GM12878 (cell line): ENCODE results near the gene VGLL4. TPM values are rescaled to one million over a fixed set of nuclear protein-coding genes. Genes with fewer than 3 reads are reported as not detected.

Experiments
- ATAC-seq: fragments of 200-7000 bp; cut with Tn5 transposase; 3 replicates; pipeline ENCODE4 v1.9.1; 2020; ENCODE audit warnings: mild to moderate bottlenecking, moderate library complexity
- BruUV-seq: library from RNA; stranded (reverse); fragments of 400-500 nt; replicated peaks from 2 replicates; lab custom pipeline; 2021; lab: Mats Ljungman, UMichigan
- CTCF ChIA-PET: fragments of 300-600 bp; sonication (Branson Sonifier 250); formaldehyde crosslinking; extraction: SDS; loops from one replicate; lab custom pipeline; 2021; ENCODE audit warnings: inconsistent platforms; lab: Yijun Ruan, JAX
- POLR2A ChIA-PET: fragments of 350-600 bp; formaldehyde crosslinking; extraction: SDS; loops from one replicate; lab custom pipeline; 2021; ENCODE audit warnings: inconsistent platforms; lab: Charles Lee
- RAD21 ChIA-PET: fragments of 300-600 bp; sonication (Branson Sonifier 250); formaldehyde crosslinking; loops from one replicate; lab custom pipeline; 2023; ENCODE audit warnings: antibody characterized with exemption; ENCODE audit not compliant: unreplicated experiment; lab: Charles Lee
- SMC1A ChIA-PET: fragments of 300-600 bp; sonication (Branson Sonifier 250); formaldehyde crosslinking; loops from one replicate; lab custom pipeline; 2023; ENCODE audit not compliant: unreplicated experiment, uncharacterized antibody; lab: Charles Lee
- DNase-seq: peaks from one replicate; pipeline ENCODE4 v3.0.0-alpha.2; 2011; ENCODE audit warnings: low read depth, low spot score
- FAIRE-seq: peaks from 3 replicates; lab custom pipeline; 2011; peaks lifted over from hg19 to GRCh38; lab: Jason Lieb, UNC
- H2AFZ ChIP-seq: 2 replicates; pipeline ENCODE4 v1.6.0; 2011; ENCODE audit warnings: low read depth, low read length, control low read depth; ENCODE audit not compliant: control insufficient read depth
- H3K27ac ChIP-seq: 2 replicates; pipeline ENCODE4 v1.5.1; 2011; ENCODE audit warnings: control low read depth; ENCODE audit not compliant: control insufficient read depth, insufficient read depth
- H3K27me3 ChIP-seq, 2 experiments: replicated peaks in 1 of 2; 2 replicates each; pipeline versions ENCODE4 v1.6.0 to v1.6.1; 2011; ENCODE audit warnings: low read length in 1 of 2; ENCODE audit not compliant: control insufficient read depth in 2 of 2, insufficient read depth in 2 of 2
- H3K36me3 ChIP-seq, 2 experiments: 2 replicates each; pipeline ENCODE4 v1.5.1; 2011; ENCODE audit warnings: low read length in 1 of 2; ENCODE audit not compliant: control insufficient read depth in 2 of 2, insufficient read depth in 2 of 2
- H3K4me1 ChIP-seq: 2 replicates; pipeline ENCODE4 v1.6.1; 2011; ENCODE audit warnings: mild to moderate bottlenecking, low read length, moderate library complexity, mixed read lengths; ENCODE audit not compliant: control insufficient read depth, insufficient read depth
- H3K4me2 ChIP-seq: 2 replicates; pipeline ENCODE4 v1.6.0; 2011; ENCODE audit warnings: control low read depth; ENCODE audit not compliant: control insufficient read depth, insufficient read depth
- H3K4me3 ChIP-seq: fragments of 200-600 bp; sonication (generic); 2 replicates; pipeline ENCODE4 v1.5.1; 2016
- H3K79me2 ChIP-seq: 2 replicates; pipeline ENCODE4 v1.6.0; 2011; ENCODE audit warnings: low read length; ENCODE audit not compliant: control insufficient read depth, insufficient read depth
- H3K9ac ChIP-seq: 2 replicates; pipeline ENCODE4 v1.8.0; 2011; ENCODE audit warnings: low read length, control low read depth, mixed read lengths; ENCODE audit not compliant: control insufficient read depth, insufficient read depth
- H3K9me3 ChIP-seq: replicated peaks from 3 replicates; pipeline ENCODE4 v1.5.1; 2011; ENCODE audit warnings: mild to moderate bottlenecking, low read length; ENCODE audit not compliant: control insufficient read depth, insufficient read depth
- H4K20me1 ChIP-seq: 2 replicates; pipeline ENCODE4 v1.6.0; 2011; ENCODE audit not compliant: control insufficient read depth, insufficient read depth
- GABPA ChIP-seq: IDR thresholded peaks from 2 replicates; pipeline ENCODE4 v1.6.1; 2014; ENCODE audit warnings: antibody characterized with exemption, low read depth, mild to moderate bottlenecking, inconsistent platforms
- HDAC2 ChIP-seq: fragments of 200-600 bp; sonication (generic); IDR thresholded peaks from 2 replicates; pipeline ENCODE4 v1.6.1; 2017
- POU2F2 ChIP-seq: IDR thresholded peaks from 3 replicates; pipeline ENCODE4 v1.6.1; 2011; ENCODE audit warnings: low read depth, mild to moderate bottlenecking, low read length, borderline replicate concordance
- STAT1 ChIP-seq: fragments of 450-650 bp; conservative IDR thresholded peaks from 2 replicates; pipeline ENCODE4 v1.6.1; 2014; ENCODE audit warnings: antibody characterized with exemption, mild to moderate bottlenecking
- WGBS: methylation state at CpG from one replicate; pipeline ENCODE4 v1.1.6; 2016; ENCODE audit warnings: low lambda C conversion rate; ENCODE audit not compliant: insufficient replicate concordance, insufficient coverage; ENCODE audit errors: missing lambda C conversion rate; 5-methylcytosine and 5-hydroxymethylcytosine counted together
- in situ Hi-C: fragments of 300-500 bp; cut with MboI; formaldehyde crosslinking; loops from 9 replicates; pipeline ENCODE4 v1.14.3; 2018; ENCODE audit warnings: mixed read lengths
- intact Hi-C: fragments of 100-400 bp; cut with micrococcal nuclease; formaldehyde crosslinking; loops from one replicate; pipeline ENCODE4 v1.14.2; 2022; ENCODE audit not compliant: unreplicated experiment
- polyA plus RNA-seq, 11 experiments: library from polyadenylated mRNA; depleted of rRNA in 4 of 11; unstranded in 6 of 11; stranded (reverse) in 5 of 11; fragments of >200 nt; fragmentation: Nextera tagmentation in 4 of 11; fragmentation: Illumina TruSeq in 1 of 11; extraction: Ambion mirVana in 4 of 11; extraction: Trizol in 1 of 11; gene quantifications; 1 replicate in 1 of 11; 2 replicates in 10 of 11; pipeline versions ENCODE4 v1.2.1 to v1.2.3, GENCODE V29; 2011 to 2016; ENCODE audit warnings: inconsistent platforms in 2 of 11, missing spikeins in 2 of 11, low read depth in 1 of 11
- total RNA-seq, 4 experiments: library from RNA; depleted of rRNA in 3 of 4; stranded (reverse); fragments of >200 nt in 3 of 4; fragmentation: Illumina TruSeq in 1 of 4; extraction: Trizol in 1 of 4; gene quantifications; 2 replicates each; pipeline versions ENCODE4 v1.2.1 to v1.2.3, GENCODE V29; 2013 to 2021
- TF ChIP-seq, protein P1 (sequence below): fragments of 450-650 bp; IDR thresholded peaks from 2 replicates; pipeline ENCODE4 v1.6.1; 2016; ENCODE audit warnings: mild to moderate bottlenecking
- TF ChIP-seq, protein P2 (sequence below): fragments of 150-350 bp; IDR thresholded peaks from 2 replicates; pipeline ENCODE4 v1.6.1; 2016; ENCODE audit warnings: low read depth, low read length

Gene VGLL4
- total and polyA plus RNA-seq, 10 of the 15 experiments (the other 5 are each of a cell fraction or from before 2014, with no cell fraction given) = 0.44 to 38.1 (median 16.1) TPM

- ATAC-seq (no peak), DNase-seq (no peak), FAIRE-seq (no peak)
- Histone ChIP-seq H3K27ac (no peak overlapping the region), H3K9ac (peak overlapping the region; percentile 34; the same call in 1 of the 2 replicates), H2AFZ (no peak overlapping the region), H3K79me2 (peaks cover 98% of the 10 kb centered on the region), H3K9me3 (no peaks in the 10 kb centered on the region), H3K4me1 (peaks cover 6% of the 10 kb centered on the region), H4K20me1 (peaks cover 12% of the 10 kb centered on the region; the same call in 1 of the 2 replicates), H3K4me3 (peak overlapping the region; percentile 86; the same call in 1 of the 2 replicates), H3K4me2 (peak overlapping the region; percentile 64), H3K36me3 (peaks cover 0 to 7% of the 10 kb centered on the region in 2 experiments; a peak in 1 of 4 replicates), H3K27me3 (no peaks in the 10 kb centered on the region)
- POLR2A ChIA-PET = interaction anchor here (1.1 to 3.4 kb wide), 5 partner anchors 9 to 56 kb away, joined by 3 to 13 read pairs (median 4); no protein-coding TSS in a partner anchor
- SMC1A ChIA-PET = interaction anchor here (0.7 to 4.6 kb wide), 10 partner anchors 9 to 258 kb away, joined by 3 to 55 read pairs (median 4); no protein-coding TSS in a partner anchor
- no TSS peak for BruUV-seq
- intact Hi-C loops = no loop called here
- in situ Hi-C loops = no loop called here
- CTCF ChIA-PET = interaction anchor here (0.6 to 2.6 kb wide), 8 partner anchors 9 to 258 kb away, joined by 3 to 9 read pairs (median 6); no protein-coding TSS in a partner anchor
- RAD21 ChIA-PET = interaction anchor here (1.2 to 1.3 kb wide), 2 partner anchors 12 to 35 kb away, joined by 6 to 8 read pairs; no protein-coding TSS in a partner anchor
- WGBS = 94% methylated on average over 11 of the region's 11 CpGs
- no peak for TF ChIP-seq GABPA
- TF ChIP-seq, protein P1, sequence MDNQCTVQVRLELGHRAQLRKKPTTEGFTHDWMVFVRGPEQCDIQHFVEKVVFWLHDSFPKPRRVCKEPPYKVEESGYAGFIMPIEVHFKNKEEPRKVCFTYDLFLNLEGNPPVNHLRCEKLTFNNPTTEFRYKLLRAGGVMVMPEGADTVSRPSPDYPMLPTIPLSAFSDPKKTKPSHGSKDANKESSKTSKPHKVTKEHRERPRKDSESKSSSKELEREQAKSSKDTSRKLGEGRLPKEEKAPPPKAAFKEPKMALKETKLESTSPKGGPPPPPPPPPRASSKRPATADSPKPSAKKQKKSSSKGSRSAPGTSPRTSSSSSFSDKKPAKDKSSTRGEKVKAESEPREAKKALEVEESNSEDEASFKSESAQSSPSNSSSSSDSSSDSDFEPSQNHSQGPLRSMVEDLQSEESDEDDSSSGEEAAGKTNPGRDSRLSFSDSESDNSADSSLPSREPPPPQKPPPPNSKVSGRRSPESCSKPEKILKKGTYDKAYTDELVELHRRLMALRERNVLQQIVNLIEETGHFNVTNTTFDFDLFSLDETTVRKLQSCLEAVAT = peak; percentile 64; the same call in 1 of the 2 replicates
Observed at GRCh38 chr3:11637901-11638458, 5.7 kb downstream of the VGLL4 start.

- H3K9me3 ChIP-seq = no peaks in the 10 kb centered on the region
- H2AFZ ChIP-seq = no peak overlapping the region
- no TSS peak for BruUV-seq
- DNase-seq = no peak
- ChIA-PET CTCF (interaction anchor here (1.2 to 1.4 kb wide), 2 partner anchors 10 to 257 kb away, joined by 3 to 4 read pairs; no protein-coding TSS in a partner anchor), RAD21 (interaction anchor here (1.7 to 2.0 kb wide), 2 partner anchors 10 to 257 kb away, joined by 5 to 7 read pairs; no protein-coding TSS in a partner anchor), SMC1A (interaction anchor here (0.9 to 2.5 kb wide), 3 partner anchors 10 to 301 kb away, joined by 3 to 13 read pairs (median 3); no protein-coding TSS in a partner anchor), POLR2A (interaction anchor here (1.7 to 4.0 kb wide), 2 partner anchors 10 to 34 kb away, joined by 7 to 16 read pairs; no protein-coding TSS in a partner anchor)
- H3K4me1 ChIP-seq = peaks cover 6% of the 10 kb centered on the region
- H3K27me3 ChIP-seq = no peaks in the 10 kb centered on the region
- H3K79me2 ChIP-seq = peaks cover 96% of the 10 kb centered on the region
- H3K36me3 ChIP-seq = peaks cover 0 to 7% of the 10 kb centered on the region in 2 experiments; a peak in 1 of 4 replicates
- H4K20me1 ChIP-seq = peaks cover 12% of the 10 kb centered on the region; the same call in 1 of the 2 replicates
- ATAC-seq = no peak
- no peak overlapping the region for H3K27ac ChIP-seq
- H3K9ac ChIP-seq = no peak overlapping the region
- WGBS = 100% methylated on average over 3 of the region's 3 CpGs
- in situ Hi-C loops = no loop called here
- H3K4me2 ChIP-seq = no peak overlapping the region
- peak overlapping the region; percentile 46; the same call in 1 of the 2 replicates for H3K4me3 ChIP-seq
- no peak for FAIRE-seq
- intact Hi-C loops = no loop called here
- TF ChIP-seq, protein P2, sequence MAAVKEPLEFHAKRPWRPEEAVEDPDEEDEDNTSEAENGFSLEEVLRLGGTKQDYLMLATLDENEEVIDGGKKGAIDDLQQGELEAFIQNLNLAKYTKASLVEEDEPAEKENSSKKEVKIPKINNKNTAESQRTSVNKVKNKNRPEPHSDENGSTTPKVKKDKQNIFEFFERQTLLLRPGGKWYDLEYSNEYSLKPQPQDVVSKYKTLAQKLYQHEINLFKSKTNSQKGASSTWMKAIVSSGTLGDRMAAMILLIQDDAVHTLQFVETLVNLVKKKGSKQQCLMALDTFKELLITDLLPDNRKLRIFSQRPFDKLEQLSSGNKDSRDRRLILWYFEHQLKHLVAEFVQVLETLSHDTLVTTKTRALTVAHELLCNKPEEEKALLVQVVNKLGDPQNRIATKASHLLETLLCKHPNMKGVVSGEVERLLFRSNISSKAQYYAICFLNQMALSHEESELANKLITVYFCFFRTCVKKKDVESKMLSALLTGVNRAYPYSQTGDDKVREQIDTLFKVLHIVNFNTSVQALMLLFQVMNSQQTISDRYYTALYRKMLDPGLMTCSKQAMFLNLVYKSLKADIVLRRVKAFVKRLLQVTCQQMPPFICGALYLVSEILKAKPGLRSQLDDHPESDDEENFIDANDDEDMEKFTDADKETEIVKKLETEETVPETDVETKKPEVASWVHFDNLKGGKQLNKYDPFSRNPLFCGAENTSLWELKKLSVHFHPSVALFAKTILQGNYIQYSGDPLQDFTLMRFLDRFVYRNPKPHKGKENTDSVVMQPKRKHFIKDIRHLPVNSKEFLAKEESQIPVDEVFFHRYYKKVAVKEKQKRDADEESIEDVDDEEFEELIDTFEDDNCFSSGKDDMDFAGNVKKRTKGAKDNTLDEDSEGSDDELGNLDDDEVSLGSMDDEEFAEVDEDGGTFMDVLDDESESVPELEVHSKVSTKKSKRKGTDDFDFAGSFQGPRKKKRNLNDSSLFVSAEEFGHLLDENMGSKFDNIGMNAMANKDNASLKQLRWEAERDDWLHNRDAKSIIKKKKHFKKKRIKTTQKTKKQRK = no peak
- TF ChIP-seq STAT1 = no peak
- TF ChIP-seq HDAC2 = no peak
- TF ChIP-seq POU2F2 = no peak
Observed at GRCh38 chr3:11636394-11636770, 7.3 kb downstream of the VGLL4 start.
